H9 (cell line): Measurements from ENCODE around the gene PBX1. TPM values are rescaled to one million over a fixed set of nuclear protein-coding genes. Genes with fewer than 3 reads are reported as not detected.
A peak's percentile ranks its signal among the peaks of the same experiment; 100 is the strongest.

Source experiments
- DNase-seq: peaks from one replicate; pipeline ENCODE4 v3.0.0-alpha.2; 2017
- H2AFZ ChIP-seq: one replicate; pipeline ENCODE4 v1.6.1; 2013; ENCODE audit warnings: mild to moderate bottlenecking, low read length, control low read depth, moderate library complexity
- H2AK5ac ChIP-seq: 2 replicates; pipeline ENCODE4 v1.6.1; 2013; ENCODE audit warnings: low read length, control low read depth, mixed read lengths; ENCODE audit not compliant: insufficient read length
- H2BK120ac ChIP-seq: one replicate; pipeline ENCODE4 v1.6.1; 2013; ENCODE audit warnings: low read depth, mild to moderate bottlenecking, low read length, control low read depth, inconsistent platforms; ENCODE audit not compliant: poor library complexity, severe bottlenecking
- H2BK12ac ChIP-seq: 2 replicates; pipeline ENCODE4 v1.6.1; 2013; ENCODE audit warnings: low read length, control low read depth, mixed read lengths, low read depth; ENCODE audit not compliant: insufficient read length
- H2BK15ac ChIP-seq: 2 replicates; pipeline ENCODE4 v1.6.1; 2013; ENCODE audit warnings: low read depth, low read length, control low read depth
- H2BK20ac ChIP-seq: one replicate; pipeline ENCODE4 v1.6.1; 2013; ENCODE audit warnings: low read depth, mild to moderate bottlenecking, low read length, control low read depth, inconsistent platforms; ENCODE audit not compliant: poor library complexity, severe bottlenecking
- H2BK5ac ChIP-seq: 2 replicates; pipeline ENCODE4 v1.6.1; 2013; ENCODE audit warnings: low read length, control low read depth, mixed read lengths; ENCODE audit not compliant: insufficient read length
- H3K14ac ChIP-seq: 2 replicates; pipeline ENCODE4 v1.6.1; 2013; ENCODE audit warnings: low read length, control low read depth; ENCODE audit not compliant: insufficient read depth
- H3K18ac ChIP-seq: 2 replicates; pipeline ENCODE4 v1.6.1; 2013; ENCODE audit warnings: low read depth, mild to moderate bottlenecking, mixed read lengths, low read length, control low read depth; ENCODE audit not compliant: insufficient read length
- H3K23ac ChIP-seq: 2 replicates; pipeline ENCODE4 v1.6.1; 2013; ENCODE audit warnings: low read length, control low read depth, mixed read lengths, low read depth; ENCODE audit not compliant: insufficient read length
- H3K23me2 ChIP-seq: 2 replicates; pipeline ENCODE4 v1.6.1; 2013; ENCODE audit warnings: low read depth, mild to moderate bottlenecking, mixed read lengths, low read length, control low read depth; ENCODE audit not compliant: insufficient read length, poor library complexity, severe bottlenecking
- H3K27ac ChIP-seq: 2 replicates; pipeline ENCODE4 v1.5.1; 2013; ENCODE audit warnings: low read length, control low read depth, mixed read lengths, low read depth; ENCODE audit not compliant: insufficient read length
- H3K27me3 ChIP-seq: 2 replicates; pipeline ENCODE4 v1.6.1; 2013; ENCODE audit warnings: low read length, control low read depth, inconsistent platforms; ENCODE audit not compliant: insufficient read depth
- H3K4ac ChIP-seq: 2 replicates; pipeline ENCODE4 v1.6.1; 2013; ENCODE audit warnings: low read depth, mild to moderate bottlenecking, control low read depth, inconsistent platforms, low read length, moderate library complexity
- H3K4me1 ChIP-seq: 2 replicates; pipeline ENCODE4 v1.6.1; 2013; ENCODE audit warnings: low read length, control low read depth, inconsistent platforms; ENCODE audit not compliant: insufficient read depth
- H3K4me2 ChIP-seq: 2 replicates; pipeline ENCODE4 v1.6.1; 2013; ENCODE audit warnings: low read length, control low read depth, mixed read lengths; ENCODE audit not compliant: insufficient read length, insufficient read depth
- H3K56ac ChIP-seq: 2 replicates; pipeline ENCODE4 v1.6.1; 2013; ENCODE audit warnings: low read depth, mild to moderate bottlenecking, mixed read lengths, low read length, control low read depth; ENCODE audit not compliant: insufficient read length
- H3K79me1 ChIP-seq: 2 replicates; pipeline ENCODE4 v1.6.1; 2013; ENCODE audit warnings: low read depth, mild to moderate bottlenecking, moderate library complexity, low read length, control low read depth, inconsistent platforms; ENCODE audit not compliant: insufficient read depth, poor library complexity, severe bottlenecking
- H3K79me2 ChIP-seq: 2 replicates; pipeline ENCODE4 v1.6.1; 2013; ENCODE audit warnings: low read length, control low read depth, inconsistent platforms; ENCODE audit not compliant: insufficient read depth
- H3K9ac ChIP-seq: 2 replicates; pipeline ENCODE4 v1.6.1; 2013; ENCODE audit warnings: low read length, control low read depth, mixed read lengths; ENCODE audit not compliant: insufficient read length; ENCODE audit errors: extremely low read depth
- H3K9me3 ChIP-seq: one replicate; pipeline ENCODE4 v1.6.1; 2013; ENCODE audit warnings: low read depth, low read length, inconsistent platforms; ENCODE audit not compliant: control insufficient read depth
- H3T11ph ChIP-seq: one replicate; pipeline ENCODE4 v1.6.1; 2013; ENCODE audit warnings: mild to moderate bottlenecking, low read length, control low read depth, inconsistent platforms
- H4K20me1 ChIP-seq: one replicate; pipeline ENCODE4 v1.6.1; 2013; ENCODE audit not compliant: control insufficient read depth, insufficient read length, insufficient read depth
- H4K5ac ChIP-seq: 2 replicates; pipeline ENCODE4 v1.6.1; 2013; ENCODE audit warnings: low read depth, mild to moderate bottlenecking, mixed read lengths, low read length, control low read depth; ENCODE audit not compliant: insufficient read length
- H4K8ac ChIP-seq: replicated peaks from 2 replicates; pipeline ENCODE4 v1.6.1; 2013; ENCODE audit warnings: low read length, control low read depth, mixed read lengths, low read depth; ENCODE audit not compliant: insufficient read length
- H4K91ac ChIP-seq: 2 replicates; pipeline ENCODE4 v1.6.1; 2013; ENCODE audit warnings: low read depth, mild to moderate bottlenecking, moderate library complexity, mixed read lengths, low read length, control low read depth; ENCODE audit not compliant: insufficient read length
- H3K27ac Mint-ChIP-seq, 3 experiments: 2 replicates in 2 of 3; 3 replicates in 1 of 3; pipeline ENCODE4 v1.8.0; 2020 to 2021; ENCODE audit warnings: mixed read lengths in 3 of 3, mild to moderate bottlenecking in 1 of 3, moderate library complexity in 1 of 3
- H3K27me3 Mint-ChIP-seq: 2 replicates; pipeline ENCODE4 v1.8.0; 2021; ENCODE audit warnings: low read depth, mild to moderate bottlenecking, moderate library complexity, mixed read lengths
- H3K36me3 Mint-ChIP-seq, 3 experiments: 2 replicates in 2 of 3; 3 replicates in 1 of 3; pipeline ENCODE4 v1.8.0; 2020 to 2021; ENCODE audit warnings: low read depth in 3 of 3, mixed read lengths in 3 of 3; ENCODE audit not compliant: insufficient read depth in 1 of 3
- H3K4me1 Mint-ChIP-seq, 2 experiments: 2 replicates each; pipeline ENCODE4 v1.8.0; 2020; ENCODE audit warnings: mixed read lengths in 2 of 2
- H3K4me3 Mint-ChIP-seq, 2 experiments: 2 replicates in 1 of 2; 3 replicates in 1 of 2; pipeline ENCODE4 v1.8.0; 2020 to 2021; ENCODE audit warnings: mild to moderate bottlenecking in 2 of 2, mixed read lengths in 2 of 2, moderate library complexity in 1 of 2
- H3K9me3 Mint-ChIP-seq, 2 experiments: 2 replicates in 1 of 2; 3 replicates in 1 of 2; pipeline ENCODE4 v1.8.0; 2020; ENCODE audit warnings: mild to moderate bottlenecking in 2 of 2, mixed read lengths in 2 of 2, moderate library complexity in 1 of 2
- CTCF ChIP-seq: fragments of 200-600 bp; sonication (generic); conservative IDR thresholded peaks from 3 replicates; pipeline ENCODE4 v1.8.0; 2021; ENCODE audit warnings: antibody characterized with exemption, mild to moderate bottlenecking
- WGBS: extraction: QIAGEN DNeasy Blood & Tissue Kit; methylation state at CpG from one replicate; pipeline ENCODE4 v1.1.7; 2013; ENCODE audit warnings: missing lambda C conversion rate, low lambda C conversion rate, mixed read lengths; ENCODE audit not compliant: insufficient read length; ENCODE audit errors: extremely low coverage; 5-methylcytosine and 5-hydroxymethylcytosine counted together
- total RNA-seq: library from RNA; stranded (reverse); gene quantifications from 2 replicates; pipeline ENCODE4 v1.2.1, GENCODE V29; 2021

PBX1 gene
- total RNA-seq, 1 experiment from 2014 or later, result 142 TPM

- H2AFZ ChIP-seq, result no peak overlapping the region
- H2AK5ac ChIP-seq, result no peak overlapping the region
- H3K18ac ChIP-seq, result no peak overlapping the region
- no peak overlapping the region for H4K8ac ChIP-seq
- no peak for DNase-seq
- no peak overlapping the region for H2BK20ac ChIP-seq
- no peak overlapping the region for H2BK120ac ChIP-seq
- no peak overlapping the region for H4K5ac ChIP-seq
- Mint-ChIP-seq H3K9me3 (no peaks in the 10 kb centered on the region), H3K27me3 (no peaks in the 10 kb centered on the region), H3K27ac (peak overlapping the region in 1 of 3 experiments; percentile 57; a peak in 1 of 7 replicates), H3K36me3 (no peaks in the 10 kb centered on the region; a peak in 1 of 7 replicates), H3K4me3 (no peak overlapping the region), H3K4me1 (peaks cover 59 to 72% of the 10 kb centered on the region in 2 experiments)
- no peak overlapping the region for H2BK5ac ChIP-seq
- no peak for TF ChIP-seq CTCF
- H2BK12ac ChIP-seq, result no peak overlapping the region
- no peak overlapping the region for H3T11ph ChIP-seq
- no peak overlapping the region for H3K23ac ChIP-seq
- H4K91ac ChIP-seq, result no peak overlapping the region
- no peaks in the 10 kb centered on the region for H3K9me3 ChIP-seq
- H3K79me2 ChIP-seq, result peaks cover 10% of the 10 kb centered on the region; the same call in 1 of the 2 replicates
- H2BK15ac ChIP-seq, result no peak overlapping the region
- H4K20me1 ChIP-seq, result no peaks in the 10 kb centered on the region
- H3K4me2 ChIP-seq, result no peak overlapping the region
- no peak overlapping the region for H3K4ac ChIP-seq
- no peak overlapping the region for H3K9ac ChIP-seq
- peaks cover 17% of the 10 kb centered on the region for H3K4me1 ChIP-seq
- H3K79me1 ChIP-seq, result peaks cover 8% of the 10 kb centered on the region
- H3K27me3 ChIP-seq, result no peaks in the 10 kb centered on the region
- no peaks in the 10 kb centered on the region for H3K23me2 ChIP-seq
- H3K27ac ChIP-seq, result no peak overlapping the region
- WGBS, result no CpG with 5 or more reads among the region's 2 CpGs
- no peak overlapping the region for H3K56ac ChIP-seq
- H3K14ac ChIP-seq, result no peak overlapping the region
Observed at GRCh38 chr1:164702664-164703063, 143.7 kb downstream of the PBX1 start.
